Neural progenitor cell (in vitro differentiated cells): ENCODE data around the gene HIBADH. TPM values are rescaled to one million over a fixed set of nuclear protein-coding genes. Genes with fewer than 3 reads are reported as not detected.

Source experiments
- DNase-seq: peaks from one replicate; pipeline ENCODE4 v3.0.0-alpha.2; 2016; ENCODE audit warnings: low spot score
- H2AFZ ChIP-seq: fragments of 200-600 bp; sonication (generic); replicated peaks from 2 replicates; pipeline ENCODE4 v1.6.1; 2016; ENCODE audit warnings: antibody characterized with exemption
- H3F3A ChIP-seq: fragments of 200-600 bp; sonication (generic); 2 replicates; pipeline ENCODE4 v1.6.1; 2016; ENCODE audit warnings: antibody characterized with exemption, low read depth
- H3K27ac ChIP-seq: fragments of 200-600 bp; sonication (generic); 2 replicates; pipeline ENCODE4 v1.5.1; 2016; ENCODE audit warnings: mild to moderate bottlenecking
- H3K27me3 ChIP-seq: fragments of 200-600 bp; sonication (generic); 2 replicates; pipeline ENCODE4 v1.6.1; 2016; ENCODE audit warnings: mild to moderate bottlenecking, moderate library complexity
- H3K36me3 ChIP-seq: fragments of 200-600 bp; sonication (generic); 2 replicates; pipeline ENCODE4 v1.5.1; 2016
- H3K4me1 ChIP-seq: fragments of 200-600 bp; sonication (generic); 2 replicates; pipeline ENCODE4 v1.6.1; 2016; ENCODE audit warnings: mixed run types
- H3K4me2 ChIP-seq: fragments of 200-600 bp; sonication (generic); 2 replicates; pipeline ENCODE4 v1.6.1; 2016
- H3K4me3 ChIP-seq: fragments of 200-600 bp; sonication (generic); 2 replicates; pipeline ENCODE4 v1.5.1; 2016
- H3K79me2 ChIP-seq: fragments of 200-600 bp; sonication (generic); 2 replicates; pipeline ENCODE4 v1.6.1; 2016; ENCODE audit warnings: low read depth
- H3K9ac ChIP-seq: fragments of 200-600 bp; sonication (generic); 2 replicates; pipeline ENCODE4 v1.6.1; 2016
- H3K9me3 ChIP-seq: fragments of 200-600 bp; sonication (generic); 2 replicates; pipeline ENCODE4 v1.5.1; 2016; ENCODE audit warnings: low read depth
- H4K20me1 ChIP-seq: fragments of 200-600 bp; sonication (generic); 2 replicates; pipeline ENCODE4 v1.6.1; 2016; ENCODE audit warnings: low read depth
- H3K27ac Mint-ChIP-seq: 3 replicates; pipeline ENCODE4 v1.8.0; 2021; ENCODE audit warnings: mixed read lengths
- H3K27me3 Mint-ChIP-seq: 2 replicates; pipeline ENCODE4 v1.8.0; 2022; ENCODE audit warnings: low read depth, mild to moderate bottlenecking, inconsistent platforms, moderate library complexity, mixed read lengths; ENCODE audit not compliant: insufficient read depth
- H3K36me3 Mint-ChIP-seq: 3 replicates; pipeline ENCODE4 v1.8.0; 2021; ENCODE audit warnings: mixed read lengths
- H3K4me1 Mint-ChIP-seq: 3 replicates; pipeline ENCODE4 v1.8.0; 2021; ENCODE audit warnings: mixed read lengths
- H3K4me3 Mint-ChIP-seq: 3 replicates; pipeline ENCODE4 v1.8.0; 2021; ENCODE audit warnings: mild to moderate bottlenecking, moderate library complexity, mixed read lengths
- H3K9me3 Mint-ChIP-seq: 3 replicates; pipeline ENCODE4 v1.8.0; 2020; ENCODE audit warnings: mixed read lengths
- CTCF ChIP-seq: fragments of 200-600 bp; sonication (generic); IDR thresholded peaks from 2 replicates; pipeline ENCODE4 v1.5.1; 2017; ENCODE audit warnings: antibody characterized with exemption, mild to moderate bottlenecking
- EZH2 ChIP-seq: fragments of 200-600 bp; sonication (generic); IDR thresholded peaks from 2 replicates; pipeline ENCODE4 v1.6.1; 2017; ENCODE audit warnings: antibody characterized with exemption, mild to moderate bottlenecking, moderate library complexity
- EZH2phosphoT487 ChIP-seq: fragments of 200-600 bp; sonication (generic); IDR thresholded peaks from 2 replicates; pipeline ENCODE4 v1.6.1; 2017; ENCODE audit warnings: antibody characterized with exemption
- total RNA-seq: library from RNA; depleted of rRNA; stranded (reverse); fragments of >200 nt; gene quantifications from 2 replicates; pipeline ENCODE4 v1.2.3, GENCODE V29; 2015; ENCODE audit warnings: low replicate concordance

HIBADH gene
- 70.6 and 88.6 TPM in 2 replicates for total RNA-seq

GRCh38 chr7:27662490-27663205 lies at the start of gene HIBADH:
Gene HIBADH, minus strand, starts transcription at chr7:27662883. Its CDS starts 95 bp downstream, at chr7:27662788.
- Histone ChIP-seq H4K20me1 (no peaks in the 10 kb centered on the region), H3K27me3 (no peaks in the 10 kb centered on the region), H3K79me2 (peaks cover 50% of the 10 kb centered on the region), H3K27ac (peak within 1 kb of the TSS; percentile 86), H3K4me2 (peak within 1 kb of the TSS; percentile 98), H3K4me3 (peak within 1 kb of the TSS; percentile 93), H3K36me3 (no peaks in the 10 kb centered on the region), H3K9ac (peak within 1 kb of the TSS; percentile 74), H3K9me3 (no peaks in the 10 kb centered on the region), H3K4me1 (no peaks in the 10 kb centered on the region), H3F3A (no peaks in the 10 kb centered on the region), H2AFZ (peak within 1 kb of the TSS; percentile 95)
- Mint-ChIP-seq H3K27me3 (peaks cover 6% of the 10 kb centered on the region), H3K36me3 (peaks cover 7% of the 10 kb centered on the region), H3K4me1 (peaks cover 16% of the 10 kb centered on the region), H3K9me3 (no peaks in the 10 kb centered on the region), H3K27ac (peak within 1 kb of the TSS; percentile 92), H3K4me3 (peak within 1 kb of the TSS; percentile 91)
- TF ChIP-seq EZH2phosphoT487 (no peak), CTCF (no peak), EZH2 (no peak)
- DNase-seq: peak; percentile 99

- H3K9me3 Mint-ChIP-seq: no peaks in the 10 kb centered on the region
- no peaks in the 10 kb centered on the region for H4K20me1 ChIP-seq
- no peak for DNase-seq
- no peak overlapping the region for H3K4me2 ChIP-seq
- H3K36me3 ChIP-seq: no peaks in the 10 kb centered on the region
- H3K9me3 ChIP-seq: no peaks in the 10 kb centered on the region
- H3K27ac Mint-ChIP-seq: no peak overlapping the region
- H3K4me3 ChIP-seq: no peak overlapping the region
- H3K9ac ChIP-seq: no peak overlapping the region
- H3K27me3 ChIP-seq: no peaks in the 10 kb centered on the region
- no peaks in the 10 kb centered on the region for H3F3A ChIP-seq
- peaks cover 8% of the 10 kb centered on the region for H3K27me3 Mint-ChIP-seq
- no peak overlapping the region for H3K27ac ChIP-seq
- TF ChIP-seq EZH2phosphoT487: no peak
- TF ChIP-seq EZH2: no peak
- TF ChIP-seq CTCF: no peak
- no peaks in the 10 kb centered on the region for H3K79me2 ChIP-seq
- no peak overlapping the region for H3K4me3 Mint-ChIP-seq
- H3K4me1 ChIP-seq: no peaks in the 10 kb centered on the region
- no peaks in the 10 kb centered on the region for H3K36me3 Mint-ChIP-seq
- H3K4me1 Mint-ChIP-seq: no peaks in the 10 kb centered on the region
- no peak overlapping the region for H2AFZ ChIP-seq
These were observed 49.5 kb upstream of the HIBADH start for GRCh38 chr7:27712217-27712616.

- Histone ChIP-seq H3K27me3 (no peaks in the 10 kb centered on the region), H3K4me3 (no peak overlapping the region), H2AFZ (no peak overlapping the region), H4K20me1 (no peaks in the 10 kb centered on the region), H3K4me2 (no peak overlapping the region), H3K36me3 (no peaks in the 10 kb centered on the region), H3K9ac (no peak overlapping the region), H3K27ac (no peak overlapping the region), H3K79me2 (no peaks in the 10 kb centered on the region), H3F3A (no peaks in the 10 kb centered on the region), H3K4me1 (no peaks in the 10 kb centered on the region), H3K9me3 (no peaks in the 10 kb centered on the region)
- Mint-ChIP-seq H3K36me3 (no peaks in the 10 kb centered on the region), H3K4me3 (no peak overlapping the region), H3K27ac (no peak overlapping the region), H3K27me3 (peaks cover 7% of the 10 kb centered on the region), H3K9me3 (no peaks in the 10 kb centered on the region), H3K4me1 (no peaks in the 10 kb centered on the region)
- DNase-seq: no peak
- TF ChIP-seq EZH2phosphoT487 (no peak), CTCF (no peak), EZH2 (no peak)
These were observed 46.7 kb upstream of the HIBADH start for GRCh38 chr7:27709137-27710075.
